Measurements from ENCODE around the gene ISX. TPM values are rescaled to one million over a fixed set of nuclear protein-coding genes. Genes with fewer than 3 reads are reported as not detected.

The ISX gene
- total and polyA plus RNA-seq, 9 of the 15 experiments (the other 6 are each of a cell fraction or from before 2014, with no cell fraction given) = 0.03 to 0.36 (median 0.07) TPM

DNA sequence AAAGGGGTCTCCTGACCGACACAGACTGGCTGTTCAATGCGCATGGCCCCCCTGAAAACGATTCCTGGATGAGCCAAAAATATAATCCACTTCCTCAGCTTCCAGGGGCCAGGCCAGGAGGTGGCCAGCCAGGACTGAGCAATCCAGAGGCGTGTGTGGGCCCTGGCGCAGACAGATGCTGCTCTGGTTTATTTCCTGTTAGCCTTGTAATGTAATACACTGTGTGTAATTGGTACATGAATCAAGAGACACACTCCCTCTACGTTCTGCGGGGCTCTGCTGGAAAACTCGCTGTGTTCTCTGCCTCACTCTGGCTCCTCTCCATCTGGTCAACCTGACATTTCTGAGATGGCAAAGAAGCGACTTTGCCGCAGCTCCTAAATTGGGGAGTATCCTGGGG is 26.3 kb upstream of the ISX start:
- H3K4me3 ChIP-seq = no peak overlapping the region
- TF ChIP-seq SAFB (IDR thresholded peaks at IDR 0.05; ENCODE audit: borderline replicate concordance, low read depth, low read length) (no peak), ZNF384 (IDR thresholded peaks at IDR 0.05; ENCODE audit: low read depth, low read length) (no peak)
- BruUV-seq (replicated peaks) = no TSS peak
- ChIA-PET CTCF (ENCODE audit: low intra/inter-chr PET ratio) (no interaction called here), POLR2A (no interaction called here)
- H3K27me3 ChIP-seq (ENCODE audit: control insufficient read depth in 2 of 2, insufficient read depth in 2 of 2, low read length in 2 of 2) = no peaks in the 10 kb centered on the region
- no peaks in the 10 kb centered on the region for H3K79me2 ChIP-seq (ENCODE audit: control insufficient read depth, insufficient read depth, low read length)
- H2AFZ ChIP-seq (ENCODE audit: low read depth, low read length) = no peak overlapping the region
- ATAC-seq (no peak), DNase-seq (ENCODE audit: extremely low read depth in 1 of 4, low spot score in 3 of 4) (no peak), FAIRE-seq (no peak)
- H3K4me2 ChIP-seq (ENCODE audit: insufficient read depth, low read length) = no peak overlapping the region
- no peaks in the 10 kb centered on the region; a peak in 1 of 5 replicates for H3K4me1 ChIP-seq (replicated peaks in 1 of 2; ENCODE audit: control insufficient read depth in 2 of 2, insufficient read depth in 2 of 2, low read length in 2 of 2)
- no peaks in the 10 kb centered on the region for H4K20me1 ChIP-seq (replicated peaks; ENCODE audit: control insufficient read depth, insufficient read depth, low read length)
- in situ Hi-C loops (cut with MboI) = loop anchor here (5.0 to 10.0 kb wide), 2 partner anchors 108 to 195 kb away; no protein-coding TSS in a partner anchor
- intact Hi-C loops (cut with micrococcal nuclease) = loop anchor here (5.0 kb wide), 1 partner anchor 193 kb away; no protein-coding TSS in a partner anchor
- no peaks in the 10 kb centered on the region for H3K36me3 ChIP-seq (ENCODE audit: control insufficient read depth, insufficient read depth, low read length)
- WGBS (ENCODE audit: insufficient coverage, low coverage, missing lambda C conversion rate) = 58% methylated on average over 9 of the region's 10 CpGs
- no peak overlapping the region for H3K27ac ChIP-seq (ENCODE audit: extremely low read depth, low read depth, low read length)
- H3K9me1 ChIP-seq (ENCODE audit: control insufficient read depth, insufficient read depth, low read length) = no peaks in the 10 kb centered on the region
- no peak overlapping the region for H3K9ac ChIP-seq (ENCODE audit: insufficient read depth in 1 of 2, low read depth in 2 of 2, low read length in 2 of 2)
- H3K9me3 ChIP-seq (replicated peaks; ENCODE audit: control insufficient read depth, insufficient read depth, low read depth, low read length) = no peaks in the 10 kb centered on the region

DNA sequence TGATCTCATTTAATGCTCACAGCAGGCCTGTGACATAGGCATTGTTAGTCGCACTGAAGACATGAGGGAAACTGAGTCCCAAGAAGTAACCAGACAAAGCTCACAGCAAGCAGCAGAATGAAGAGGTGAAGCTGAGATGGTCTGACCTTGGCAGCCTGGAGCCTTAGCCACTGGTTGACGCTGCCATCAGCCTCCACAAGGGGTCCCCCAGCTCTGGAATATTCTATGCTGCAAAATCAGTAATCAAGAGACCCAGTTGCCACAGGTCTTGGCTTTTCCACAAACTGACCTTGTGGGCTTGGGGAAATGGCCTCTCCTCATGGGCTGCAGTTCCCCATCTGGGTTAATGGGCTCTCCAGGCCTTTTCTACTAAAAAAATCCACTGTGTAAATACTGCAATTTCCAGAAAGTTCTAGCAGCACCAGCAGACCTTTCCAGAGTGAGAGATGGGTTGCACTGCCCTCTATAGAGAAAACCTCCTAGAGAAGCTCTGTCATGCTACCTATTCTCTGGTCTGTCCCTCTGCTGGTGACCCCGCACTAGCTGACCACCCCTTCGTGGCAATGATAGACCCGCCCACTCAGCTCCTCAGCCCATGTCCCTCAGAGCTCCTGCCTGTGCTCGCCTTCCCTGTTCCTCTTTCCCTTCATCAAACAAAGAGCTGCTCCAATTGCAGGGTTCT is 22.6 kb upstream of the ISX start:
- intact Hi-C loops (cut with micrococcal nuclease) = loop anchor here (1.0 to 5.0 kb wide), 2 partner anchors 98 to 189 kb away; no protein-coding TSS in a partner anchor
- ChIA-PET POLR2A (interaction anchor here (0.6 to 1.0 kb wide), 2 partner anchors 65 to 188 kb away, joined by 3 read pairs; no protein-coding TSS in a partner anchor), CTCF (ENCODE audit: low intra/inter-chr PET ratio) (interaction anchor here (0.5 to 1.6 kb wide), 5 partner anchors 98 to 188 kb away, joined by 3 to 9 read pairs (median 3); no protein-coding TSS in a partner anchor)
- Histone ChIP-seq H3K4me2 (ENCODE audit: insufficient read depth, low read length) (no peak overlapping the region), H3K4me1 (replicated peaks in 1 of 2; ENCODE audit: control insufficient read depth in 2 of 2, insufficient read depth in 2 of 2, low read length in 2 of 2) (no peaks in the 10 kb centered on the region), H3K9me1 (ENCODE audit: control insufficient read depth, insufficient read depth, low read length) (no peaks in the 10 kb centered on the region), H3K36me3 (ENCODE audit: control insufficient read depth, insufficient read depth, low read length) (no peaks in the 10 kb centered on the region), H3K27ac (ENCODE audit: extremely low read depth, low read depth, low read length) (no peak overlapping the region), H2AFZ (ENCODE audit: low read depth, low read length) (no peak overlapping the region), H3K4me3 (no peak overlapping the region), H3K9ac (ENCODE audit: insufficient read depth in 1 of 2, low read depth in 2 of 2, low read length in 2 of 2) (no peak overlapping the region; a peak in 1 of 4 replicates), H3K27me3 (ENCODE audit: control insufficient read depth in 2 of 2, insufficient read depth in 2 of 2, low read length in 2 of 2) (no peaks in the 10 kb centered on the region; a peak in 1 of 5 replicates), H4K20me1 (replicated peaks; ENCODE audit: control insufficient read depth, insufficient read depth, low read length) (no peaks in the 10 kb centered on the region), H3K79me2 (ENCODE audit: control insufficient read depth, insufficient read depth, low read length) (no peaks in the 10 kb centered on the region), H3K9me3 (replicated peaks; ENCODE audit: control insufficient read depth, insufficient read depth, low read depth, low read length) (no peaks in the 10 kb centered on the region)
- BruUV-seq (replicated peaks) = no TSS peak
- in situ Hi-C loops (cut with MboI) = loop anchor here (5.0 to 10.0 kb wide), 2 partner anchors 104 to 191 kb away; no protein-coding TSS in a partner anchor
- WGBS (ENCODE audit: insufficient coverage, low coverage, missing lambda C conversion rate) = 51% methylated on average over 6 of the region's 6 CpGs
- DNase-seq (ENCODE audit: extremely low read depth in 1 of 4, low spot score in 3 of 4) = peak; percentile 22 to 50 (median 32)
- peak; percentile 94 for ATAC-seq
- no peak for FAIRE-seq
- TF ChIP-seq SMC3 (conservative IDR thresholded peaks at IDR 0.05; ENCODE audit: insufficient read depth, low read depth, low read length) = 0 out of 2 replicates have a peak, but pooled peaks have one; percentile 21
- no peak for TF ChIP-seq ESRRA (IDR thresholded peaks at IDR 0.05; ENCODE audit: borderline replicate concordance, low read depth)
- peak; percentile 28 to 71; a peak in 3 of 4 replicates for TF ChIP-seq RAD21 (CRISPR knock-in tag; conservative IDR thresholded peaks at IDR 0.05 in 1 of 2, IDR thresholded peaks at IDR 0.05 in 1 of 2)
- TF ChIP-seq ZNF586 (CRISPR knock-in tag; conservative IDR thresholded peaks at IDR 0.05) = no peak
- 0 out of 2 replicates have a peak, but pooled peaks have one; percentile 24 for TF ChIP-seq NR2C1 (IDR thresholded peaks at IDR 0.05)
- 0 out of 2 replicates have a peak, but pooled peaks have one; percentile 16 for TF ChIP-seq NR2C1 (tag; IDR thresholded peaks at IDR 0.05)
- TF ChIP-seq MEF2D (tag; conservative IDR thresholded peaks at IDR 0.05; ENCODE audit: low read depth) = no peak
- TF ChIP-seq, protein P1, sequence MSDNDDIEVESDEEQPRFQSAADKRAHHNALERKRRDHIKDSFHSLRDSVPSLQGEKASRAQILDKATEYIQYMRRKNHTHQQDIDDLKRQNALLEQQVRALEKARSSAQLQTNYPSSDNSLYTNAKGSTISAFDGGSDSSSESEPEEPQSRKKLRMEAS (CRISPR knock-in tag; IDR thresholded peaks at IDR 0.05) = no peak
- TF ChIP-seq, protein P2, sequence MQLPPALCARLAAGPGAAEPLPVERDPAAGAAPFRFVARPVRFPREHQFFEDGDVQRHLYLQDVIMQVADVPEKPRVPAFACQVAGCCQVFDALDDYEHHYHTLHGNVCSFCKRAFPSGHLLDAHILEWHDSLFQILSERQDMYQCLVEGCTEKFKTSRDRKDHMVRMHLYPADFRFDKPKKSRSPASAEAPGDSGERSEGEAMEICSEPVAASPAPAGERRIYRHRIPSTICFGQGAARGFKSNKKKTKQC (CRISPR knock-in tag; IDR thresholded peaks at IDR 0.05) = no peak
